ENCODE results near the gene EGLN3. TPM values are rescaled to one million over a fixed set of nuclear protein-coding genes. Genes with fewer than 3 reads are reported as not detected.

Gene EGLN3
- total RNA-seq, 1 experiment from 2014 or later, result 3.2 TPM

- Histone ChIP-seq H3K27ac (ENCODE audit: low read length) (no peak overlapping the region), H3K36me3 (ENCODE audit: low read depth, low read length) (no peaks in the 10 kb centered on the region), H3K4me1 (ENCODE audit: insufficient read depth, low read length) (no peaks in the 10 kb centered on the region), H3K4me3 (ENCODE audit: low read length) (no peak overlapping the region), H4K20me1 (ENCODE audit: low read length) (no peaks in the 10 kb centered on the region), H3K79me2 (ENCODE audit: low read length) (no peaks in the 10 kb centered on the region), H3K9me2 (replicated peaks; ENCODE audit: low read length) (no peaks in the 10 kb centered on the region), H3K4me2 (ENCODE audit: low read length) (no peak overlapping the region), H3K27me3 (ENCODE audit: low read length) (peaks cover 29% of the 10 kb centered on the region; the same call in 1 of the 2 replicates), H3K9ac (ENCODE audit: low read length) (no peak overlapping the region), H3K9me3 (ENCODE audit: low read length) (no peaks in the 10 kb centered on the region), H2AFZ (ENCODE audit: low read length) (no peak overlapping the region), H3F3A (ENCODE audit: low read length, unreplicated experiment) (no peaks in the 10 kb centered on the region)
- no TSS peak for BruUV-seq (replicated peaks)
- DNase-seq (no peak), ATAC-seq (no peak)
- CTCF ChIA-PET, result no interaction called here
- POLR2A ChIA-PET (ENCODE audit: unreplicated experiment), result no interaction called here
- TF ChIP-seq EZH2phosphoT487 (IDR thresholded peaks at IDR 0.05; ENCODE audit: borderline replicate concordance, low read length) (no peak), EZH2 (IDR thresholded peaks at IDR 0.05; ENCODE audit: low read length, unreplicated experiment) (no peak)
- TF ChIP-seq, protein P1, sequence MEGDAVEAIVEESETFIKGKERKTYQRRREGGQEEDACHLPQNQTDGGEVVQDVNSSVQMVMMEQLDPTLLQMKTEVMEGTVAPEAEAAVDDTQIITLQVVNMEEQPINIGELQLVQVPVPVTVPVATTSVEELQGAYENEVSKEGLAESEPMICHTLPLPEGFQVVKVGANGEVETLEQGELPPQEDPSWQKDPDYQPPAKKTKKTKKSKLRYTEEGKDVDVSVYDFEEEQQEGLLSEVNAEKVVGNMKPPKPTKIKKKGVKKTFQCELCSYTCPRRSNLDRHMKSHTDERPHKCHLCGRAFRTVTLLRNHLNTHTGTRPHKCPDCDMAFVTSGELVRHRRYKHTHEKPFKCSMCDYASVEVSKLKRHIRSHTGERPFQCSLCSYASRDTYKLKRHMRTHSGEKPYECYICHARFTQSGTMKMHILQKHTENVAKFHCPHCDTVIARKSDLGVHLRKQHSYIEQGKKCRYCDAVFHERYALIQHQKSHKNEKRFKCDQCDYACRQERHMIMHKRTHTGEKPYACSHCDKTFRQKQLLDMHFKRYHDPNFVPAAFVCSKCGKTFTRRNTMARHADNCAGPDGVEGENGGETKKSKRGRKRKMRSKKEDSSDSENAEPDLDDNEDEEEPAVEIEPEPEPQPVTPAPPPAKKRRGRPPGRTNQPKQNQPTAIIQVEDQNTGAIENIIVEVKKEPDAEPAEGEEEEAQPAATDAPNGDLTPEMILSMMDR (conservative IDR thresholded peaks at IDR 0.05; ENCODE audit: low read depth, low read length), result no peak
- intact Hi-C loops (cut with micrococcal nuclease), result no loop called here
Observed at GRCh38 chr14:33902363-33902762, 48.5 kb downstream of the EGLN3 start.

DNA sequence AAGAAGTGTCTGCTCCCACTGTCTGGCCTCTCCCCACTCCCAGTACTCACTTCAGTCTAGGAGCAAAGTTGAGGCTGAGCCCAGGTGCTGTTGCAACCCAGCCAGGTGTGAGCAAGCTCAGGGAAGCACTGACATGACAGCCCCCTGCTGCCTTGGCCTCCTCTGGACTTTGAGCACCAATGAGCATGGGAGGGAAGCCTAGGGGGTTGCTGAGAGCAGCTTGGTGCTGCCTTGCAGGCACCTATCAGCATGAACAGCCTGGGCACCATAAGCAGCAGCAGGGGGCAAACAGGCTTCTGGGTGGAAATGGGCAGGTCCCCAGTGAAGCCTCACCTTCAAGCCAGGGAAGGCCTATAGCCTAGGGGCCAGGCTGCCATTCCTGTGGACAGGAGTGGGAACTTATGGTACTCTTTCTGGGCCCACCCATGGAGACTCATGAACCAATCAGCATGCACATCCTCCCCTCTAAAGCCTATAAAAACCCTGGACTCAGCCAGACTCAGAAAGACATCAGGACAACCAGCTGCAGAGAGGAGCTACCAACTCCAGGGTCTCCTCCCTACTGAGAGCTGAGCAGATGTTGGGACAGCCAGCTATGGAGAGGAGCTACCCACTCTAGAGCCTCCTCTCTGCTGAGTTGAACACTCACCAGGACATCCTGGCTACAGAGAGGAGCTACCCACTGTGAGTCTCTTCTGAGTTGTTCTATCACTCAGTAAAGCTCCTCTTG lies 49.3 kb downstream of the EGLN3 start:
- ChIA-PET CTCF (no interaction called here), POLR2A (ENCODE audit: unreplicated experiment) (interaction anchor here (0.7 kb wide), 1 partner anchor 40 kb away, joined by 14 read pairs; no protein-coding TSS in a partner anchor)
- DNase-seq, result no peak
- intact Hi-C loops (cut with micrococcal nuclease), result no loop called here
- Histone ChIP-seq H2AFZ (ENCODE audit: low read length) (no peak overlapping the region), H3F3A (ENCODE audit: low read length, unreplicated experiment) (no peaks in the 10 kb centered on the region), H3K9me3 (ENCODE audit: low read length) (no peaks in the 10 kb centered on the region), H3K9me2 (replicated peaks; ENCODE audit: low read length) (no peaks in the 10 kb centered on the region), H3K79me2 (ENCODE audit: low read length) (no peaks in the 10 kb centered on the region), H4K20me1 (ENCODE audit: low read length) (no peaks in the 10 kb centered on the region), H3K36me3 (ENCODE audit: low read depth, low read length) (no peaks in the 10 kb centered on the region), H3K4me1 (ENCODE audit: insufficient read depth, low read length) (no peaks in the 10 kb centered on the region), H3K4me3 (ENCODE audit: low read length) (no peak overlapping the region), H3K27ac (ENCODE audit: low read length) (no peak overlapping the region), H3K4me2 (ENCODE audit: low read length) (no peak overlapping the region), H3K27me3 (ENCODE audit: low read length) (peaks cover 29% of the 10 kb centered on the region; the same call in 1 of the 2 replicates), H3K9ac (ENCODE audit: low read length) (no peak overlapping the region)
- no TSS peak for BruUV-seq (replicated peaks)
- ATAC-seq, result no peak
- no peak for TF ChIP-seq EZH2 (IDR thresholded peaks at IDR 0.05; ENCODE audit: low read length, unreplicated experiment)
- TF ChIP-seq, protein P1 (conservative IDR thresholded peaks at IDR 0.05; ENCODE audit: low read depth, low read length), result no peak
- no peak for TF ChIP-seq EZH2phosphoT487 (IDR thresholded peaks at IDR 0.05; ENCODE audit: borderline replicate concordance, low read length)

DNA sequence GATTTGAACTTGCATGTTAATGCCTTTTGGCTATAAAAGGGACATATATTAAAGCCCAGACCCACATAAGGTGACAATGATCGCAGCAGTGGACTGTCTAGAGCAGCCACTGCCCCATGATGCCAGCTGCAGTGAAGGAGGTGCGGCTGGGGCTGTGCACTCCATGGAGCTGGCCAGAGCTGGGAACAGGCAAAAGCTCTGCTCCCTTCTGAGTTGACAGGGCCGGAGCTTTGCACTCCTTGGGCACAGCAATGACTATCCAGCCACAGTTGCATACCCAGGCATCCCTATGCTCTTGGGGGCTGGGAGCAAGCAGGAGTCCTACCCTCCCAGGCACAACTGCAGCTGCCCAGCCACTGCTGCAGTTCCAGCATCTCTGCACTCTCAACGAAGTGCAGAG lies 50.2 kb downstream of the EGLN3 start:
- Histone ChIP-seq H3K4me2 (ENCODE audit: low read length) (no peak overlapping the region), H3K9me2 (replicated peaks; ENCODE audit: low read length) (no peaks in the 10 kb centered on the region), H3K27me3 (ENCODE audit: low read length) (peaks cover 29% of the 10 kb centered on the region; the same call in 1 of the 2 replicates), H3K4me3 (ENCODE audit: low read length) (no peak overlapping the region), H3K27ac (ENCODE audit: low read length) (no peak overlapping the region), H3K36me3 (ENCODE audit: low read depth, low read length) (no peaks in the 10 kb centered on the region), H3K9ac (ENCODE audit: low read length) (no peak overlapping the region), H3K4me1 (ENCODE audit: insufficient read depth, low read length) (no peaks in the 10 kb centered on the region), H3K79me2 (ENCODE audit: low read length) (no peaks in the 10 kb centered on the region), H4K20me1 (ENCODE audit: low read length) (no peaks in the 10 kb centered on the region), H2AFZ (ENCODE audit: low read length) (no peak overlapping the region), H3F3A (ENCODE audit: low read length, unreplicated experiment) (no peaks in the 10 kb centered on the region), H3K9me3 (ENCODE audit: low read length) (no peaks in the 10 kb centered on the region)
- DNase-seq (no peak), ATAC-seq (no peak)
- POLR2A ChIA-PET (ENCODE audit: unreplicated experiment), result interaction anchor here (0.7 kb wide), 1 partner anchor 41 kb away, joined by 14 read pairs; no protein-coding TSS in a partner anchor
- BruUV-seq (replicated peaks), result no TSS peak
- CTCF ChIA-PET, result no interaction called here
- intact Hi-C loops (cut with micrococcal nuclease), result no loop called here
- TF ChIP-seq EZH2 (IDR thresholded peaks at IDR 0.05; ENCODE audit: low read length, unreplicated experiment) (no peak), EZH2phosphoT487 (IDR thresholded peaks at IDR 0.05; ENCODE audit: borderline replicate concordance, low read length) (no peak)
- TF ChIP-seq, protein P1 (conservative IDR thresholded peaks at IDR 0.05; ENCODE audit: low read depth, low read length), result no peak

Measured in PC-3 (cell line).